Upper lobe of left lung (tissue), 6 donors: ENCODE data around the gene AXIN1. TPM values are rescaled to one million over a fixed set of nuclear protein-coding genes. Genes with fewer than 3 reads are reported as not detected.
"Not testable (repeated sequence)": the region's sequence is repeated elsewhere in the genome, so short reads cannot be mapped to it uniquely, and the experiment has no call there.

Experiments used
- ATAC-seq, 2 donors: fragments of 200-7000 bp; cut with Tn5 transposase; one replicate each; pipeline ENCODE4 v1.9.1; 2022; ENCODE audit warnings: mild to moderate bottlenecking in 2 of 2, moderate library complexity in 2 of 2; ENCODE audit not compliant: low FRiP score in 2 of 2
- DNase-seq, 2 donors: peaks; one replicate each; pipeline ENCODE4 v3.0.0-alpha.2; 2019 to 2020
- H3K27ac ChIP-seq, 4 donors: fragments of 200-600 bp; sonication (generic); one replicate each; pipeline ENCODE4 v1.5.1; 2016 to 2019
- H3K27me3 ChIP-seq, 4 donors: fragments of 200-600 bp; sonication (generic); one replicate each; pipeline ENCODE4 v1.5.1; 2017 to 2019
- H3K36me3 ChIP-seq, 4 donors: fragments of 200-600 bp; sonication (generic); one replicate each; pipeline ENCODE4 v1.5.1; 2016 to 2019
- H3K4me1 ChIP-seq, 4 donors: fragments of 200-600 bp; sonication (generic); one replicate each; pipeline ENCODE4 v1.5.1; 2018 to 2019
- H3K4me3 ChIP-seq, 4 donors: fragments of 200-600 bp; sonication (generic); one replicate each; pipeline ENCODE4 v1.5.1; 2017 to 2019; ENCODE audit warnings: mild to moderate bottlenecking in 2 of 4, moderate library complexity in 1 of 4
- H3K9me3 ChIP-seq, 4 donors: fragments of 200-600 bp; sonication (generic); one replicate each; pipeline ENCODE4 v1.5.1; 2018 to 2019
- CTCF ChIP-seq, 6 experiments: fragments of 450-650 bp in 4 of 6; fragments of 200-600 bp in 2 of 6; sonication (generic) in 2 of 6; IDR thresholded peaks; one replicate each; pipeline ENCODE4 v1.5.1; 2016 to 2019; ENCODE audit warnings: antibody characterized with exemption in 6 of 6
- EP300 ChIP-seq, 4 donors: sonication (generic); formaldehyde crosslinking; IDR thresholded peaks; one replicate each; pipeline ENCODE4 v1.5.1; 2017; ENCODE audit warnings: antibody characterized with exemption in 4 of 4, control low read depth in 2 of 4
- POLR2A ChIP-seq, 4 donors: fragments of 450-650 bp; IDR thresholded peaks; one replicate each; pipeline ENCODE4 v1.5.1; 2016 to 2017; ENCODE audit warnings: antibody characterized with exemption in 4 of 4, mild to moderate bottlenecking in 2 of 4
- POLR2AphosphoS5 ChIP-seq, 2 donors: sonication (generic); formaldehyde crosslinking; IDR thresholded peaks; one replicate each; pipeline ENCODE4 v1.5.1; 2017; ENCODE audit warnings: antibody characterized with exemption in 2 of 2
- WGBS, 2 donors: methylation state at CpG; one replicate each; pipeline ENCODE4 v1.1.5; 2017 to 2018; 5-methylcytosine and 5-hydroxymethylcytosine counted together
- total RNA-seq, 6 donors: library from RNA; depleted of rRNA in 4 of 6; stranded (reverse); fragments of >200 nt in 4 of 6; gene quantifications; one replicate each; pipeline versions ENCODE4 v1.1.0 to v1.2.1, GENCODE V29; 2016 to 2021
- donor health status: DM: no; HTN: no; CAD: no; lungs with moderate emphysema.
- donor health status: DM: no; HTN: yes; CAD: no; lungs with severe emphysema.

The AXIN1 gene
- total RNA-seq, 6 donors from 2014 or later = 26.8 to 45.9 (median 31.9) TPM

GRCh38 chr16:260326-260725, 92.2 kb downstream of the AXIN1 start:
- DNase-seq = no peak
- TF ChIP-seq CTCF (IDR thresholded peaks at IDR 0.05) (no peak), EP300 (IDR thresholded peaks at IDR 0.05) (no peak), POLR2AphosphoS5 (IDR thresholded peaks at IDR 0.05) (no peak), POLR2A (IDR thresholded peaks at IDR 0.05) (no peak)
- 94 to 95% methylated on average over 15 to 19 of the region's 19 CpGs for WGBS, 2 donors
- no peak for ATAC-seq
- H3K27me3 ChIP-seq = no peaks in the 10 kb centered on the region
- H3K4me3 ChIP-seq = no peak overlapping the region
- H3K4me1 ChIP-seq = no peaks in the 10 kb centered on the region
- no peaks in the 10 kb centered on the region for H3K9me3 ChIP-seq
- no peak overlapping the region for H3K27ac ChIP-seq
- peaks cover 5 to 70% (median 59%) of the 10 kb centered on the region in 4 donors for H3K36me3 ChIP-seq

- Histone ChIP-seq H3K4me3 (no peak overlapping the region), H3K4me1 (no peaks in the 10 kb centered on the region), H3K27me3 (no peaks in the 10 kb centered on the region), H3K27ac (no peak overlapping the region), H3K36me3 (peaks cover 5 to 70% (median 62%) of the 10 kb centered on the region in 4 donors), H3K9me3 (no peaks in the 10 kb centered on the region)
- no peak for TF ChIP-seq POLR2AphosphoS5 (IDR thresholded peaks at IDR 0.05)
- TF ChIP-seq POLR2A (IDR thresholded peaks at IDR 0.05) = no peak
- no peak for TF ChIP-seq CTCF (IDR thresholded peaks at IDR 0.05)
- no peak for TF ChIP-seq EP300 (IDR thresholded peaks at IDR 0.05)
- 74 to 93% methylated on average over 4 to 13 of the region's 13 CpGs for WGBS, 2 donors
- no peak for ATAC-seq
- peak in 1 of 2 donors; percentile 64 for DNase-seq
Measured at GRCh38 chr16:259814-260253, 92.7 kb downstream of the AXIN1 start.

- H3K9me3 ChIP-seq = no peaks in the 10 kb centered on the region
- no peaks in the 10 kb centered on the region for H3K4me1 ChIP-seq
- no peak for DNase-seq
- TF ChIP-seq POLR2A (IDR thresholded peaks at IDR 0.05) (no peak), POLR2AphosphoS5 (IDR thresholded peaks at IDR 0.05) (no peak), CTCF (IDR thresholded peaks at IDR 0.05) (no peak), EP300 (IDR thresholded peaks at IDR 0.05) (no peak)
- peaks cover 5 to 70% (median 58%) of the 10 kb centered on the region in 4 donors for H3K36me3 ChIP-seq
- no peak overlapping the region for H3K4me3 ChIP-seq
- no peaks in the 10 kb centered on the region for H3K27me3 ChIP-seq
- no peak for ATAC-seq
- 81 to 85% methylated on average over 10 of the region's 10 CpGs for WGBS, 2 donors
- no peak overlapping the region for H3K27ac ChIP-seq
Measured at GRCh38 chr16:259226-259625, 93.3 kb downstream of the AXIN1 start.

GRCh38 chr16:258091-258490, 94.4 kb downstream of the AXIN1 start:
- H3K9me3 ChIP-seq, H3K27ac ChIP-seq, H3K4me1 ChIP-seq, H3K27me3 ChIP-seq, H3K4me3 ChIP-seq, DNase-seq, ATAC-seq: not testable (repeated sequence)
- H3K36me3 ChIP-seq = peaks cover 5 to 65% (median 47%) of the 10 kb centered on the region in 4 donors
- 83 to 93% methylated on average over 8 to 12 of the region's 13 CpGs for WGBS, 2 donors

GRCh38 chr16:255183-255582, 97.3 kb downstream of the AXIN1 start:
- no peaks in the 10 kb centered on the region for H3K9me3 ChIP-seq
- no peak overlapping the region for H3K4me3 ChIP-seq
- no peaks in the 10 kb centered on the region for H3K27me3 ChIP-seq
- no peak for TF ChIP-seq CTCF (IDR thresholded peaks at IDR 0.05)
- no peak for TF ChIP-seq POLR2AphosphoS5 (IDR thresholded peaks at IDR 0.05)
- TF ChIP-seq EP300 (IDR thresholded peaks at IDR 0.05) = no peak
- ATAC-seq (no peak), DNase-seq (no peak)
- peaks cover 0 to 8% (median 0%) of the 10 kb centered on the region in 4 donors for H3K4me1 ChIP-seq
- H3K36me3 ChIP-seq = peaks cover 0 to 49% (median 27%) of the 10 kb centered on the region in 4 donors
- 96% methylated on average over 6 of the region's 6 CpGs for WGBS, 2 donors
- H3K27ac ChIP-seq = no peak overlapping the region
